HG03457 (cell line): ENCODE results near the gene SLC30A1.
"Not testable (repeated sequence)": the region's sequence is repeated elsewhere in the genome, so short reads cannot be mapped to it uniquely, and the experiment has no call there.

ENCODE experiments used
- ATAC-seq: cut with Tn5 transposase; IDR thresholded peaks from one replicate; pipeline ENCODE4 v1.9.1; 2021; ENCODE audit warnings: moderate number of reproducible peaks; ENCODE audit not compliant: unreplicated experiment

Gene SLC30A1

GRCh38 chr1:211548321-211549091, 30.5 kb downstream of the SLC30A1 start:
- no peak for ATAC-seq

- no peak for ATAC-seq
Observed at GRCh38 chr1:211547710-211548109, 31.3 kb downstream of the SLC30A1 start.

GRCh38 chr1:211546543-211546942, 32.4 kb downstream of the SLC30A1 start:
- ATAC-seq, result no peak

DNA sequence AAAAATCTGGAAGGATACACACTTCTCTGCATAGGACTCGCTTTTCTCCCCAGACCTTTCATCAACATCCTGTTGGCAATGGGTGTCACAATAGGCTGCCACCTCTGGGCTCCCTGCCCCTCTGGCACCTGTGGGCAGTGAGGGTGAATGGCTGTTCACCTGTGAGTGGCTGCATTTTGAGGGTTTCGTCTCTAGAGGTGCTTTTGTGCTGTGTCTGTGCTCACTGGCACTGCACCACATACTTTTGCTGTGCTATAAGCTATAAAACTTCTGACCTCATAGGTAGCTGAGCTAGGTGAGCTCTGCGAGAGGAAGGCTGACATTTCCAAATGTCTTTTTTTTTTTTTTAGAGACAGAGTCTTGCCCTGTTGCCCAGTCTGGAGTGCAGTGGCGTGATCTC, 35.9 kb downstream of the SLC30A1 start:
- ATAC-seq, result no peak

GRCh38 chr1:211541720-211542477, 37.1 kb downstream of the SLC30A1 start:
- no peak for ATAC-seq

GRCh38 chr1:211541278-211541677, 37.7 kb downstream of the SLC30A1 start:
- ATAC-seq, result no peak

DNA sequence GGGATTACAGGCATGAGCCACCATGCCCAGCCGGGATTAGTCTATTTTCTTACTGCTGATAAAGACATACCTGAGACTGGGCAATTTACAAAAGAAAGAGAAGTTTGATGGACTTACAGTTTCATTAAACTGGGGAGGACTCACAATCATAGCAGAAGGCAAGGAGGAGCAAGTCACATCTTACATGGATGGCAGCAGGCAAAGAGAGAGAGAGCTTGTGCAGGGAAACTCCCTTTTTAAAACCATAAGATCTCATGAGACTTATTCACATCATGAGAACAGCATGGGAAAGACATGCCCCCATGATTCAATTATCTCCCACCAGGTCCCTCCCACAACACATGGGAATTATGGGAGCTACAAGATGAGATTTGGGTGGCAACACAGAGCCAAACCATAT, 38.1 kb downstream of the SLC30A1 start:
- ATAC-seq, result not testable (repeated sequence)

DNA sequence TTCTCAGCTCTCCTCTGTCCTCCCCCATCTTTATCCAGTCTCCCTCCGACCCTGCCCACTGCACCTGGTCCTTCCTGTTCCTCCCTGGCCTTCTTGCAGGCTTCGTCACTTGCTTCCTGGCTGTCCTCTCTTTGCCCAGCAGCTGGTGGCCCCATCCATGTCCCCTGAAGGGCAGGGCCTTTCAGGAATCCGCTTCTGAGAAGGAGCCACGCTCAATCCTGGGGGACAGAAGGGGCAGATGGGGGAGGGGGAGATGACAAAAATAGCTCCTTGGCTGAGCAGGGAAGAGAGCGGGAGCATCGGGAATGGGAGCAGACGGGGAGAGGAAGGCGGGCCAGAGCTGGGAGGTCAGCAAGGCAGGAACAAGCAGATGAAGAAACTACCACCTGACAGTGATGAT, 40.7 kb downstream of the SLC30A1 start:
- ATAC-seq, result no peak

DNA sequence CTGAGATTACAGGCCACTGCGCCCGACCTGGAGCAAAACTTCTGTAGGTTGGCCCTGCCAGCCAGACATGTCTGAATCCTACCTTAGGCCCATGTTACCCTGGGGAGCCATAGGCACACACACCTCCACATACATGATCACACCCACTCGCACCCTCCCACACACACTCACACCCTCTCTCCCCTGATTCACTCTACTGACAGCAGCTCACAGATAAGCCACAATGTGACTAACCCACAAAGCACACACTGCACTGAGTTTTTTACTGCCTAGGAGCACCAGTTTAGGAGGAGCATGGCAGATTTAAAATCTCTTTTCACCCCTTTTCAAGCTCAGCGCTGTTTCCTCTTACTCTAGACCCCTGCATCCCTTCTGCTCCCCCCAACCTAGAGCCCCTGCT, 41.7 kb downstream of the SLC30A1 start:
- no peak for ATAC-seq

DNA sequence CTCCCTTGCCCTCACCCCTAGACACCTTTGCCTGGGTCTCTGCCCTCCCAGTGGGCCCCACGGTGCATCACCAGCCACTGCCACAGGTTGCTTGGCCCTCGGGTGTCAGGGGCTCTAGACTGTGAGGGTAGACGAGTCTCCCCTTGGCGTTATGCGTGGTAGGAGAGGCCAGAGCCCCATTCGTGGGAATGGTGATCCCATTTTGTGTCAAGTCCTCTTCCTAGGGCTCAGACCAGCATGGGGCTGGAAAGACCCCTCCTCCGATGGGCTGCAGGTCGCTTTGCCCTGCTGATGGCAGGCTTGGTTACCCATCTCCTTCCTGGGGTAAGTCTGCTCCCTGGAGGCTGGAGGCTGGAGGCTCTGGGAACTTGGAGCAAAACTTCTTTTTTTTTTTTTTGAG, 42.4 kb downstream of the SLC30A1 start:
- ATAC-seq, result no peak

DNA sequence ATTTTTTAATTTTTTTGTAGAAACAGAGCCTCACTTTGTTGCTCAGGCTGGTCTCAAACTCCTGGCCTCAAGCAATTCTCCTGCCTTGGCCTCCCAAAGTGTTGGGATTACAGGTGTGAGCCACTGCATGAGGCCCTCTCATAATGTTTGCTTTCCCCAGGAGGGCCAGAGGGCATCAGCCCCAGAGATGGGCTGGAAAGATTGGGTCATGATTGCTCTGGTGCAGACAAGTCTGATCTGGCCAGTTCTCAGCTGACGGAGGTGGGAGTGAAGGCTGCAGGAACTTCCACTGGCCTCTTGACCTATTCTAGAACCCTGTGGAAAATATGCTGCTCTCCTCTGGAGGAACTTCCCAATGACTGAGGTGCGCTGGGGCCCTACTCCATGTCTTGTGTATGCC, 43.6 kb downstream of the SLC30A1 start:
- no peak for ATAC-seq

- ATAC-seq, result no peak
Observed at GRCh38 chr1:211534545-211535291, 44.2 kb downstream of the SLC30A1 start.

- no peak for ATAC-seq
Observed at GRCh38 chr1:211532088-211532444, 46.9 kb downstream of the SLC30A1 start.

GRCh38 chr1:211531194-211532087, 47.5 kb downstream of the SLC30A1 start:
- no peak for ATAC-seq

DNA sequence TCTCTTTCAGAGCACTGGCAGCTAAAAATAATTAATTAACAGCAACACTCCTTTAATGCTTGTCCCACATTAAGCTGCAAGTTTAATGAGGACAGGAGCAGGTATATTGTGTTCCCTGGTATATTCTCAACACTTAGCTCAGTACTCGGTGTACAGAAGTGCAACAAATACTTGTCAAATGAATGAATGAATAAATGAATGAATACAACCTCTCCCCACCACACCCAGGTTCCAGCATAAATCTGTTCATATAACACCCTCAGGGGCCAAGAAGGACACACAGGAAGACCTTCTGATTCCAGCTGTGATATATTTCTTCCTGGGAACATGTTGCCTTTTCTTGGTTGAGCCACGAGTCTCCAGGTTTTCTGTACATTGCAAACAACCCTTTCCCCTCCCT, 48.9 kb downstream of the SLC30A1 start:
- ATAC-seq, result no peak

GRCh38 chr1:211529453-211529852, 49.5 kb downstream of the SLC30A1 start:
- ATAC-seq, result no peak

DNA sequence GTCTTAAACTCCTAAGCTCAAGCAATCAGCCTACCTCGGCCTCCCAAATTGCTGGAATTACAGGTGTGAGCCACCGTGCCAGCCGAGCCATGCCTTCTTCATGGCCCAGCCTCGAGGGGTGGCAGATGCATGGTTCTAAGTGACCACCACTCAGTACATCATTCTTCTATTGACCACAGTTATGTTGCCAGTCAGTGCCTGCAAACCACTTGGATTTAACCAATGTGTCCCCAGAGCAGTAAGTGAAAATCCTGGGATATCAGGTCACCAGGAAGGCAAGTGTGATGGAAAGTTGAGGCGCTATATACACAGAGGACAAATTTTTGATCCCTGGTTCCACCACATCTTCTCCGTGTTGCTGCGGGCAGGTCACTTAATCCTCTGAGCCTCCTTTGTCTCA, 50.0 kb downstream of the SLC30A1 start:
- no peak for ATAC-seq

GRCh38 chr1:211527888-211528287, 51.1 kb downstream of the SLC30A1 start:
- ATAC-seq, result no peak

GRCh38 chr1:211527006-211527405, 52.0 kb downstream of the SLC30A1 start:
- peak; percentile 61 for ATAC-seq

DNA sequence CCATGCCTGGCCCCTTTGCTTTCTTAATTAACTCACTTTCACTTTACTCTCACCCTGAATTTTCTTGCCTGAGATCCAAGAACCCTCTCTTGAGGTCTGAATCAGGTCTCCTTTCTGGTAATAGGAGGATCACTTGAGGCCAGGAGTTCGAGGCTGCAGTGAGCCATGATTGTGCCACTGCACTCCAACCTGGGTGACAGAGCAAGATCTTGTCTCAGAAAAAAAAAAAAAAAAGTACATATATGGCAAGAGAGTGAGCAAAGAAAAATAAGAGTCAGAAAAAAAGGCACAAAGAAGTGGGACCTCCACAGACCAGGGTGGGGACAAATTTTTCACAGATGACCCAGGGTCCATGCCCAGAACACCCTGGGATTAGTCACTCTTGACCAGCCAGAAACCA, 52.9 kb downstream of the SLC30A1 start:
- no peak for ATAC-seq
